HepG2 (cell line): ENCODE data around the gene NSUN6. TPM values are rescaled to one million over a fixed set of nuclear protein-coding genes. Genes with fewer than 3 reads are reported as not detected.

Source experiments
- CEBPG ChIP-seq: IDR thresholded peaks from 2 replicates; pipeline ENCODE4 v1.6.1; 2016
- JUND ChIP-seq: sonication (generic); formaldehyde crosslinking; IDR thresholded peaks from 2 replicates; pipeline ENCODE4 v1.8.0; 2022; ENCODE audit warnings: mild to moderate bottlenecking, missing genetic modification reagents
- NCOA2 ChIP-seq: sonication (generic); formaldehyde crosslinking; IDR thresholded peaks from 2 replicates; pipeline ENCODE4 v1.8.0; 2022; ENCODE audit warnings: inconsistent platforms
- NCOR1 ChIP-seq: fragments of 200-600 bp; sonication (generic); IDR thresholded peaks from 2 replicates; pipeline ENCODE4 v1.7.0; 2017; ENCODE audit warnings: antibody characterized with exemption, low read length, borderline replicate concordance
- NFE2L1 ChIP-seq: sonication (generic); formaldehyde crosslinking; IDR thresholded peaks from 2 replicates; pipeline ENCODE4 v1.4.0; 2020; ENCODE audit warnings: missing genetic modification reagents, mild to moderate bottlenecking, borderline replicate concordance
- NR2C2 ChIP-seq: sonication (generic); formaldehyde crosslinking; IDR thresholded peaks from 2 replicates; pipeline ENCODE4 v1.4.0; 2020; ENCODE audit warnings: missing genetic modification reagents, mild to moderate bottlenecking, moderate library complexity, borderline replicate concordance
- PAWR ChIP-seq: sonication (generic); formaldehyde crosslinking; IDR thresholded peaks from 2 replicates; pipeline ENCODE4 v1.4.0; 2020; ENCODE audit warnings: missing genetic modification reagents, mild to moderate bottlenecking, borderline replicate concordance
- POGZ ChIP-seq: sonication (generic); formaldehyde crosslinking; IDR thresholded peaks from 2 replicates; pipeline ENCODE4 v1.4.0; 2020; ENCODE audit warnings: mild to moderate bottlenecking, missing genetic modification reagents
- ZNF260 ChIP-seq: sonication (generic); formaldehyde crosslinking; IDR thresholded peaks from 2 replicates; pipeline ENCODE4 v1.4.0; 2020; ENCODE audit warnings: missing genetic modification reagents, low read depth, mild to moderate bottlenecking, borderline replicate concordance
- ZNF501 ChIP-seq: sonication (generic); formaldehyde crosslinking; IDR thresholded peaks from 2 replicates; pipeline ENCODE4 v1.5.1; 2020; ENCODE audit warnings: mild to moderate bottlenecking, moderate library complexity, missing genetic modification reagents
- ZNF569 ChIP-seq: sonication (generic); formaldehyde crosslinking; IDR thresholded peaks from 2 replicates; pipeline ENCODE4 v1.5.0; 2020; ENCODE audit warnings: mild to moderate bottlenecking, missing genetic modification reagents, moderate library complexity, borderline replicate concordance
- ZNF615 ChIP-seq: sonication (generic); formaldehyde crosslinking; IDR thresholded peaks from 2 replicates; pipeline ENCODE4 v1.5.0; 2020; ENCODE audit warnings: mild to moderate bottlenecking, missing genetic modification reagents, borderline replicate concordance
- polyA plus RNA-seq, 8 experiments: library from polyadenylated mRNA; depleted of rRNA in 3 of 8; stranded (reverse) in 7 of 8; unstranded in 1 of 8; fragments of >200 nt; fragmentation: Illumina TruSeq in 4 of 8; extraction: Trizol in 4 of 8; gene quantifications; 2 replicates each; pipeline versions ENCODE4 v1.2.1 to v1.2.3, GENCODE V29; 2011 to 2016; ENCODE audit warnings: low read depth in 4 of 8, missing spikeins in 1 of 8, mixed read lengths in 1 of 8; ENCODE audit not compliant: insufficient read depth in 1 of 8
- total RNA-seq, 5 experiments: library from RNA; depleted of rRNA; stranded (reverse); fragments of >200 nt; fragmentation: Illumina TruSeq; extraction: Trizol; gene quantifications; 2 replicates each; pipeline ENCODE4 v1.2.3, GENCODE V29; 2016; ENCODE audit warnings: low read depth in 1 of 5
- TF ChIP-seq, protein P1 (sequence below): sonication (generic); formaldehyde crosslinking; conservative IDR thresholded peaks from 2 replicates; pipeline ENCODE4 v1.4.0; 2020; ENCODE audit warnings: mild to moderate bottlenecking, missing genetic modification reagents, moderate library complexity
- TF ChIP-seq, protein P2 (sequence below): sonication (generic); formaldehyde crosslinking; conservative IDR thresholded peaks from 2 replicates; pipeline ENCODE4 v1.8.0; 2022; ENCODE audit warnings: missing genetic modification reagents

Gene NSUN6
- total and polyA plus RNA-seq, 2 of the 13 experiments (the other 11 are each of a cell fraction or from before 2014, with no cell fraction given) = 17.2 to 19.3 TPM

DNA sequence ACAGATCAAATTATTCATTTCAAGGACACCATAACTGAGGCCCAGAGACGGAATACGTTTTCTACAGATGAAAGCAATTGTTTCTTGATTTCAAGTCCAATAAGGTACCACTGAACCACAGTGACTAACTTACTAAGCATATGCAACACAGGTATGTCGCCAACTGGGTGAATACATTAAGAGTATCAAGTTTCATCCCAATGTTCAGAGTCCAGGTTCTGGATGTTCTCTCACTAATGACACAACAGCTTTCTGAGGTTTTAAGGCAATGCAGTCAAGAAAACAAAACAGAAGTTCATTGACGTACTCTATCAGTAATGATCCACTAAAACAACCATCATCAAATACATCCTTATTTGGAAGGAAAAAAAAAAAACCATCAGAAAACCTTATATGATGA is 35.8 kb downstream of the NSUN6 start (continued):
- TF ChIP-seq, protein P1, sequence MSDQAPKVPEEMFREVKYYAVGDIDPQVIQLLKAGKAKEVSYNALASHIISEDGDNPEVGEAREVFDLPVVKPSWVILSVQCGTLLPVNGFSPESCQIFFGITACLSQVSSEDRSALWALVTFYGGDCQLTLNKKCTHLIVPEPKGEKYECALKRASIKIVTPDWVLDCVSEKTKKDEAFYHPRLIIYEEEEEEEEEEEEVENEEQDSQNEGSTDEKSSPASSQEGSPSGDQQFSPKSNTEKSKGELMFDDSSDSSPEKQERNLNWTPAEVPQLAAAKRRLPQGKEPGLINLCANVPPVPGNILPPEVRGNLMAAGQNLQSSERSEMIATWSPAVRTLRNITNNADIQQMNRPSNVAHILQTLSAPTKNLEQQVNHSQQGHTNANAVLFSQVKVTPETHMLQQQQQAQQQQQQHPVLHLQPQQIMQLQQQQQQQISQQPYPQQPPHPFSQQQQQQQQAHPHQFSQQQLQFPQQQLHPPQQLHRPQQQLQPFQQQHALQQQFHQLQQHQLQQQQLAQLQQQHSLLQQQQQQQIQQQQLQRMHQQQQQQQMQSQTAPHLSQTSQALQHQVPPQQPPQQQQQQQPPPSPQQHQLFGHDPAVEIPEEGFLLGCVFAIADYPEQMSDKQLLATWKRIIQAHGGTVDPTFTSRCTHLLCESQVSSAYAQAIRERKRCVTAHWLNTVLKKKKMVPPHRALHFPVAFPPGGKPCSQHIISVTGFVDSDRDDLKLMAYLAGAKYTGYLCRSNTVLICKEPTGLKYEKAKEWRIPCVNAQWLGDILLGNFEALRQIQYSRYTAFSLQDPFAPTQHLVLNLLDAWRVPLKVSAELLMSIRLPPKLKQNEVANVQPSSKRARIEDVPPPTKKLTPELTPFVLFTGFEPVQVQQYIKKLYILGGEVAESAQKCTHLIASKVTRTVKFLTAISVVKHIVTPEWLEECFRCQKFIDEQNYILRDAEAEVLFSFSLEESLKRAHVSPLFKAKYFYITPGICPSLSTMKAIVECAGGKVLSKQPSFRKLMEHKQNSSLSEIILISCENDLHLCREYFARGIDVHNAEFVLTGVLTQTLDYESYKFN (CRISPR knock-in tag) = peak; percentile 76
- TF ChIP-seq NR2C2 (CRISPR knock-in tag) = no peak
- TF ChIP-seq, protein P2, sequence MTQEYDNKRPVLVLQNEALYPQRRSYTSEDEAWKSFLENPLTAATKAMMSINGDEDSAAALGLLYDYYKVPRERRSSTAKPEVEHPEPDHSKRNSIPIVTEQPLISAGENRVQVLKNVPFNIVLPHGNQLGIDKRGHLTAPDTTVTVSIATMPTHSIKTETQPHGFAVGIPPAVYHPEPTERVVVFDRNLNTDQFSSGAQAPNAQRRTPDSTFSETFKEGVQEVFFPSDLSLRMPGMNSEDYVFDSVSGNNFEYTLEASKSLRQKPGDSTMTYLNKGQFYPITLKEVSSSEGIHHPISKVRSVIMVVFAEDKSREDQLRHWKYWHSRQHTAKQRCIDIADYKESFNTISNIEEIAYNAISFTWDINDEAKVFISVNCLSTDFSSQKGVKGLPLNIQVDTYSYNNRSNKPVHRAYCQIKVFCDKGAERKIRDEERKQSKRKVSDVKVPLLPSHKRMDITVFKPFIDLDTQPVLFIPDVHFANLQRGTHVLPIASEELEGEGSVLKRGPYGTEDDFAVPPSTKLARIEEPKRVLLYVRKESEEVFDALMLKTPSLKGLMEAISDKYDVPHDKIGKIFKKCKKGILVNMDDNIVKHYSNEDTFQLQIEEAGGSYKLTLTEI (CRISPR knock-in tag) = no peak
- TF ChIP-seq PAWR (CRISPR knock-in tag) = no peak
- no peak for TF ChIP-seq ZNF501
- TF ChIP-seq ZNF260 (CRISPR knock-in tag) = no peak
- peak; percentile 38; the same call in 1 of the 2 replicates for TF ChIP-seq NCOA2 (CRISPR knock-in tag)
- no peak for TF ChIP-seq JUND (CRISPR knock-in tag)
- no peak for TF ChIP-seq NFE2L1
- peak; percentile 52; the same call in 1 of the 2 replicates for TF ChIP-seq POGZ (CRISPR knock-in tag)
- no peak for TF ChIP-seq ZNF569 (CRISPR knock-in tag)
- peak; percentile 58; the same call in 1 of the 2 replicates for TF ChIP-seq NCOR1
- TF ChIP-seq ZNF615 (CRISPR knock-in tag) = no peak
- TF ChIP-seq CEBPG (CRISPR knock-in tag) = peak; percentile 70
- TF ChIP-seq, all 625 proteins: peak for 53
